Panc1 (cell line): ENCODE data around the gene ACIN1. TPM values are rescaled to one million over a fixed set of nuclear protein-coding genes. Genes with fewer than 3 reads are reported as not detected.

Source experiments
- ATAC-seq: fragments of 200-7000 bp; cut with Tn5 transposase; 2 replicates; pipeline ENCODE4 v1.9.1; 2020; ENCODE audit warnings: mild to moderate bottlenecking, moderate library complexity
- BruUV-seq: library from RNA; stranded (reverse); fragments of 400-500 nt; replicated peaks from 2 replicates; lab custom pipeline; 2021; lab: Mats Ljungman, UMichigan
- CTCF ChIA-PET: fragments of 300-600 bp; sonication (Branson Sonifier 250); formaldehyde crosslinking; loops from one replicate; lab custom pipeline; 2022; ENCODE audit warnings: antibody characterized with exemption; lab: Charles Lee
- POLR2A ChIA-PET: fragments of 300-600 bp; sonication (Branson Sonifier 250); formaldehyde crosslinking; loops from one replicate; lab custom pipeline; 2022; ENCODE audit warnings: antibody characterized with exemption; lab: Charles Lee
- DNase-seq: peaks from one replicate; pipeline ENCODE4 v3.0.0-alpha.2; 2010; ENCODE audit warnings: low read depth, low spot score
- H3K27ac ChIP-seq: 2 replicates; pipeline ENCODE4 v1.5.1; 2011; ENCODE audit warnings: mild to moderate bottlenecking, low read length, inconsistent platforms
- H3K27me3 ChIP-seq: fragments of 200-500 bp; sonication (Bioruptor generic); 2 replicates; pipeline ENCODE4 v1.6.0; 2014; ENCODE audit warnings: low read length, inconsistent platforms; ENCODE audit not compliant: control insufficient read depth, insufficient read depth
- H3K36me3 ChIP-seq: fragments of 200-500 bp; sonication (Bioruptor generic); 2 replicates; pipeline ENCODE4 v1.5.1; 2014; ENCODE audit warnings: inconsistent platforms, mild to moderate bottlenecking, low read length, moderate library complexity; ENCODE audit not compliant: control insufficient read depth, insufficient read depth
- H3K4me1 ChIP-seq: 2 replicates; pipeline ENCODE4 v1.5.1; 2011; ENCODE audit warnings: inconsistent platforms, mild to moderate bottlenecking, low read length, moderate library complexity; ENCODE audit not compliant: control insufficient read depth, insufficient read depth
- H3K4me3 ChIP-seq, 2 experiments: 2 replicates each; pipeline ENCODE4 v1.5.1; 2011 to 2012; ENCODE audit warnings: low read depth in 2 of 2, low read length in 2 of 2, mild to moderate bottlenecking in 2 of 2, inconsistent platforms in 1 of 2, moderate library complexity in 1 of 2
- H3K9me3 ChIP-seq: fragments of 200-500 bp; sonication (Bioruptor generic); 2 replicates; pipeline ENCODE4 v1.5.1; 2014; ENCODE audit warnings: low read depth, mild to moderate bottlenecking, inconsistent platforms, low read length, moderate library complexity; ENCODE audit not compliant: control insufficient read depth, insufficient read depth
- POLR2AphosphoS5 ChIP-seq: IDR thresholded peaks from 2 replicates; pipeline ENCODE4 v1.6.1; 2012; ENCODE audit warnings: mild to moderate bottlenecking, low read depth, low read length, moderate library complexity
- REST ChIP-seq, 2 experiments: IDR thresholded peaks; 2 replicates each; pipeline ENCODE4 v1.6.1; 2011 to 2012; ENCODE audit warnings: low read depth in 2 of 2, control low read depth in 1 of 2, low read length in 1 of 2, mild to moderate bottlenecking in 1 of 2, moderate library complexity in 1 of 2; ENCODE audit not compliant: insufficient read depth in 1 of 2
- SIN3A ChIP-seq: IDR thresholded peaks from 2 replicates; pipeline ENCODE4 v1.6.1; 2012; ENCODE audit warnings: low read depth, mild to moderate bottlenecking, low read length, moderate library complexity, borderline replicate concordance; ENCODE audit not compliant: insufficient read depth
- TCF7L2 ChIP-seq: IDR thresholded peaks from 2 replicates; pipeline ENCODE4 v1.6.1; 2011; ENCODE audit warnings: mild to moderate bottlenecking, low read depth, low read length, inconsistent platforms
- in situ Hi-C: cut with HindIII; loops from 2 replicates; pipeline ENCODE4 v1.10.0; 2016; ENCODE audit warnings: low sequenced_read_pairs, low pct_unique_long_range_greater_than_20kb
- intact Hi-C: fragments of 100-400 bp; cut with micrococcal nuclease; formaldehyde crosslinking; loops from one replicate; pipeline ENCODE4 v1.10.0; 2022; ENCODE audit not compliant: unreplicated experiment
- total RNA-seq: library from RNA; stranded (reverse); gene quantifications from one replicate; pipeline ENCODE4 v1.2.1, GENCODE V29; 2021; ENCODE audit not compliant: unreplicated experiment
- TF ChIP-seq, protein P1 (sequence below): fragments of 450-650 bp; IDR thresholded peaks from 2 replicates; pipeline ENCODE4 v1.5.1; 2017; ENCODE audit warnings: mild to moderate bottlenecking

The ACIN1 gene
- total RNA-seq, 1 experiment from 2014 or later: 162 TPM

- no TSS peak for BruUV-seq
- H3K27ac ChIP-seq: no peak overlapping the region; the same call in 1 of the 2 replicates
- no peak for ATAC-seq
- H3K9me3 ChIP-seq: no peaks in the 10 kb centered on the region
- intact Hi-C loops (no loop called here), in situ Hi-C loops (no loop called here)
- no peak for DNase-seq
- CTCF ChIA-PET: interaction anchor here (1.0 to 1.6 kb wide), 11 partner anchors 10 to 156 kb away, joined by 3 to 28 read pairs (median 4); partner anchors contain the start of genes ACIN1 and C14orf119
- H3K27me3 ChIP-seq: no peaks in the 10 kb centered on the region
- TF ChIP-seq POLR2AphosphoS5: no peak
- TF ChIP-seq TCF7L2: no peak
- no peak for TF ChIP-seq REST (IDR thresholded peaks at IDR 0.05; ENCODE audit: insufficient read depth in 1 of 2, low read depth in 2 of 2, low read length in 1 of 2)
- TF ChIP-seq, protein P1, sequence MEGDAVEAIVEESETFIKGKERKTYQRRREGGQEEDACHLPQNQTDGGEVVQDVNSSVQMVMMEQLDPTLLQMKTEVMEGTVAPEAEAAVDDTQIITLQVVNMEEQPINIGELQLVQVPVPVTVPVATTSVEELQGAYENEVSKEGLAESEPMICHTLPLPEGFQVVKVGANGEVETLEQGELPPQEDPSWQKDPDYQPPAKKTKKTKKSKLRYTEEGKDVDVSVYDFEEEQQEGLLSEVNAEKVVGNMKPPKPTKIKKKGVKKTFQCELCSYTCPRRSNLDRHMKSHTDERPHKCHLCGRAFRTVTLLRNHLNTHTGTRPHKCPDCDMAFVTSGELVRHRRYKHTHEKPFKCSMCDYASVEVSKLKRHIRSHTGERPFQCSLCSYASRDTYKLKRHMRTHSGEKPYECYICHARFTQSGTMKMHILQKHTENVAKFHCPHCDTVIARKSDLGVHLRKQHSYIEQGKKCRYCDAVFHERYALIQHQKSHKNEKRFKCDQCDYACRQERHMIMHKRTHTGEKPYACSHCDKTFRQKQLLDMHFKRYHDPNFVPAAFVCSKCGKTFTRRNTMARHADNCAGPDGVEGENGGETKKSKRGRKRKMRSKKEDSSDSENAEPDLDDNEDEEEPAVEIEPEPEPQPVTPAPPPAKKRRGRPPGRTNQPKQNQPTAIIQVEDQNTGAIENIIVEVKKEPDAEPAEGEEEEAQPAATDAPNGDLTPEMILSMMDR: no peak
- no peak for TF ChIP-seq SIN3A
- no peak overlapping the region for H3K4me3 ChIP-seq
- peaks cover 26% of the 10 kb centered on the region for H3K36me3 ChIP-seq
- POLR2A ChIA-PET: interaction anchor here (0.9 to 1.3 kb wide), 2 partner anchors 27 to 41 kb away, joined by 5 to 6 read pairs; partner anchors contain the start of genes ACIN1 and C14orf119
- peaks cover 19% of the 10 kb centered on the region for H3K4me1 ChIP-seq
Observed at GRCh38 chr14:23067847-23068788, 26.8 kb downstream of the ACIN1 start.

DNA sequence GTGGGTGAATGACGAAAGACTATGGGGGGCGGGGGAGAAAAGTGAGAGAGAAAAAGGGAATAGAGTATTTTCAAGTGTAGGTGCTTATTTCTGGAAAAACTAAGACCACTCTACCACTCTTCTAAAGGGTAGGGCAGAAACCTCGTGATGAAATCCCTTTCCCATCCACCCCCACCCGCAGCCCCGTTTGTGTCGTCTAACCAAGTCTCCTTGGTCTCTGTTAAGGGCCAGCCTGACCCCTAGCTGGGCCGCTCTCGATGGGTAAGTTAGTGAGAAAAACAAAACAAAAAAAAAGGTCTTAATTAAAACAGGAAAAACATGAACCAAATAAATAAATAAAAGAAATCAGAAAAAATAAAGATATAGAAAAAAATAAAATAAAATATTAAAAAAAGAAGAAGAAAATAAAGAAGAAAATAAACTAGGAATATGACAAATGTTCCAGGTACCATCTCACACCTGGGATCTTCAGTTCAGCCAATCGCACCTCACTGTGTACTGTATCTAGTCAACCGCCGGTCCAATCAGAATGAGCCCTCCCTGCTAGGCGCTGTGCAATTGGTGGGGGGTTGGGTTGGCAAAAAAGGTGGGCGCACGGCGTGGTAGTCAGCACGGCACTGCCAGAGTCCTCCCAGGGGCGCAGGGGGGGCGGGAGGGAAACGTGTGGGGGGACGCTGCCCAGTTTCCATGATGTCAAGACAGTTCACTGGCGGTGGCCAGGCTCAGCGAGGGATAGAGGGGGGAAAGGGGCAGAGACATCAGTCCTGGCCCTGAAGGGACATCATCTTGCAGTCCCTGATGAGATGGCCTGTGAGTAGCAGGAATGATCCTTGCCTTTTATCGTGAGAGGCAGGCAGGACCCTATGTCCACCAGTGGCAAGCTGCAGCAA, 27.8 kb downstream of the ACIN1 start:
- in situ Hi-C loops: no loop called here
- peaks cover 26% of the 10 kb centered on the region for H3K4me1 ChIP-seq
- H3K27me3 ChIP-seq: no peaks in the 10 kb centered on the region
- no peak overlapping the region for H3K27ac ChIP-seq
- BruUV-seq: no TSS peak
- TF ChIP-seq REST (IDR thresholded peaks at IDR 0.05; ENCODE audit: insufficient read depth in 1 of 2, low read depth in 2 of 2, low read length in 1 of 2) (no peak), TCF7L2 (no peak), POLR2AphosphoS5 (no peak), SIN3A (no peak)
- TF ChIP-seq, protein P1: no peak
- ChIA-PET POLR2A (no interaction called here), CTCF (interaction anchor here (0.5 kb wide), 1 partner anchor 46 kb away, joined by 3 read pairs; no protein-coding TSS in a partner anchor)
- peaks cover 34% of the 10 kb centered on the region for H3K36me3 ChIP-seq
- ATAC-seq: no peak
- no peak for DNase-seq
- intact Hi-C loops: no loop called here
- H3K4me3 ChIP-seq: no peak overlapping the region
- H3K9me3 ChIP-seq: no peaks in the 10 kb centered on the region
